ENCODE data around the gene BMERB1.
A peak's percentile ranks its signal among the peaks of the same experiment; 100 is the strongest.
"Not testable (repeated sequence)": the region's sequence is repeated elsewhere in the genome, so short reads cannot be mapped to it uniquely, and the experiment has no call there.

The BMERB1 gene

DNA sequence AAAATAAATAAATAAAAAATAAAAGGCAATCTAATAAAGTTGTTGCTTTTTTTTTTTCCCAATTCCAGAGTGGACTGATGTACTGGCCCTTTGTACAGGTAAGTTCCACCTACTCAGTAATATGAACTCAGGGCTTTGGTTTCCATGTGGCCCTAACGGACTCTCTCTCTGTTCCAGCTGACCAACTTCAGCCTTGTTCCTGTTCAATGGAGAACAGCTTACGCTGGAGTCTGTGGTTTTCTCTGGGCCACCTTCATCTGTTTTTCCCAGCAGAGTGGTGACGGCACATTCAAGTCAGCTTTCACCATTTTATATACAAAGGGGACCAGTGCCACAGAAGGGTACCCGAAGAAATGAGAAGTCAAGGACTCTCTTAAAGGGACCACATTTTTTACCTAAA is 26.6 kb upstream of the BMERB1 start:
- H3K9me3 Mint-ChIP-seq (ENCODE audit: low read depth); H3K4me1 Mint-ChIP-seq (ENCODE audit: low read depth); H3K4me3 Mint-ChIP-seq; H3K27me3 Mint-ChIP-seq; H3K27ac Mint-ChIP-seq; H3K36me3 Mint-ChIP-seq: not testable (repeated sequence)

DNA sequence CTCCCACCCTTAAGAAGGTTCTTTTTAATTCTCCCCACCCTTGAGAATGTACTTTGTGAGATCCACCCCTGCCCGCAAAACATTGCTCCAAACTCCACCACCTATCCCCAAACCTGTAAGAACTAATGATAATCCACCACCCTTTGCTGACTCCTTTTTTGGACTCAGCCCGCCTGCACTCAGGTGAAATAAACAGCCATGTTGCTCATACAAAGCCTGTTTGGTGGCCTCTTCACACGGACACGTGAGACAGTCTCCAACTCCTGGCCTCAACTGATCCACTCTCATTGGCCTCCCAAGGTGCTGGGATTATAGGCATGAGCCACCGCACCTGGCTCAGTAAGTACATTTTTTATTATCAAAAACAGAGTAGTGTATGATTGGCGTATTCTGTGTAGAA is 24.9 kb upstream of the BMERB1 start:
- not testable (repeated sequence) for H3K4me1 Mint-ChIP-seq (ENCODE audit: low read depth); H3K36me3 Mint-ChIP-seq; H3K9me3 Mint-ChIP-seq (ENCODE audit: low read depth); H3K27me3 Mint-ChIP-seq; H3K27ac Mint-ChIP-seq; H3K4me3 Mint-ChIP-seq

DNA sequence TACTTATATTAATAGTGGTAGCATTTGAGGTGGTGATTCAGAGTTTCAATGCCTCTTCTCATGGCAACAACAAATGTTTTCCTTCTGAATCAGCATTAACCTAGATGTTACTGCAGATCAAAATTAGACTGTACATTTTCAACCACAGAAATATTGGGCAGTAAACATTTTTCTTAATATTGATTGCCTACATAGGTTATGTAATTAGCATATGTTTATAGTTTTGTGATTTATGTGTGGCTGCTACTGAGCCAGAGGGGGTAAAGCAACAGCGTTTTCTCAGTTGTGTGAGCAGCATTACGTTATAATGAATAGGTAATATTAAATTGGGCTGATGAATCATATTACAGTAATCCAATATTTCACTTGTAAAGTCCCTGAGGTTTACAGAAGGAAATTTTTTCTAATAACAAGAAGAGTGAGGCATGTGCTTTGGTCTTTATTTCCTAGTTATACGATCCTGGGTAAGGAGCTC is 18.8 kb upstream of the BMERB1 start:
- Mint-ChIP-seq H3K27ac (no peak overlapping the region), H3K36me3 (no peaks in the 10 kb centered on the region), H3K4me3 (no peak overlapping the region), H3K4me1 (ENCODE audit: low read depth) (no peaks in the 10 kb centered on the region), H3K27me3 (no peaks in the 10 kb centered on the region), H3K9me3 (ENCODE audit: low read depth) (no peaks in the 10 kb centered on the region)

DNA sequence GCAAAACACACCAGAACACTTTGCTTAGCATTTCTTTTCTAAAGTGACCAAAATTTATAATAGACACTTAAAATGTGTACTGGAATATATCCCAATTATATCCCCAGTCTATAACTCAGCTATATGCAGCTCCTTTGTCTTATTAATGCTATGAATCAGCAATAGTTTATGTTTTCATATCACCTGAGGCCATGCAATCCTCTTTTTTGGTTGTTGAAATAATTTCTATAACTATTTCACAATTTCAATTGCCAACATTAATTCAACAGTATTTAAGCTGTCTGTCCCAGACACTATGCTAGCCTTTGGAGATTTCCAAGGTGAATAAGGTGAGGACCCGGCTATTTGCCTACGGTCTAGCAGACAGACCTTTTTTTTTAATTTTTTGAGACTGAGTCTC is 17.2 kb upstream of the BMERB1 start:
- no peaks in the 10 kb centered on the region for H3K9me3 Mint-ChIP-seq (ENCODE audit: low read depth)
- H3K27ac Mint-ChIP-seq, result no peak overlapping the region
- H3K27me3 Mint-ChIP-seq, result no peaks in the 10 kb centered on the region
- H3K4me1 Mint-ChIP-seq (ENCODE audit: low read depth), result no peaks in the 10 kb centered on the region
- no peak overlapping the region for H3K4me3 Mint-ChIP-seq
- no peaks in the 10 kb centered on the region for H3K36me3 Mint-ChIP-seq

DNA sequence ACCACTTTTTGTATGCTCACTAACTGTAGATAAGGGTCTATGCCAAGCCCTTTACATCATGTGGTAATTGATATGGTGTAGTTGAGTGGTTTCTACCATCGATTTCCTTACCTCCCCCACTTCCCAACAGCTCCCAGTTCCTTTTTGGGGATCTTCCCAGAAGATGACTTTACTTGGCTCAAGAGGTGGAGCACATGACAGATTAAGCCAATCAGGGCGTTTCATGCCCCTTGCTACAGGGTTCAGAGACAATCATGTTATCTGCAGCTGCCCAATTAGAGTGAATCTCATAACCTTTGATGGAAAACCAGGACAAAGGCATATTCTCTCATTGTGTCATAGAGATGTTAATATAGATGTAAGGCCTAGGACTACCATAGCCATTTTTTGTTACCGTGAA is 16.2 kb upstream of the BMERB1 start:
- Mint-ChIP-seq H3K36me3 (no peaks in the 10 kb centered on the region), H3K27ac (no peak overlapping the region), H3K27me3 (no peaks in the 10 kb centered on the region), H3K9me3 (ENCODE audit: low read depth) (no peaks in the 10 kb centered on the region), H3K4me1 (ENCODE audit: low read depth) (no peaks in the 10 kb centered on the region), H3K4me3 (no peak overlapping the region)

DNA sequence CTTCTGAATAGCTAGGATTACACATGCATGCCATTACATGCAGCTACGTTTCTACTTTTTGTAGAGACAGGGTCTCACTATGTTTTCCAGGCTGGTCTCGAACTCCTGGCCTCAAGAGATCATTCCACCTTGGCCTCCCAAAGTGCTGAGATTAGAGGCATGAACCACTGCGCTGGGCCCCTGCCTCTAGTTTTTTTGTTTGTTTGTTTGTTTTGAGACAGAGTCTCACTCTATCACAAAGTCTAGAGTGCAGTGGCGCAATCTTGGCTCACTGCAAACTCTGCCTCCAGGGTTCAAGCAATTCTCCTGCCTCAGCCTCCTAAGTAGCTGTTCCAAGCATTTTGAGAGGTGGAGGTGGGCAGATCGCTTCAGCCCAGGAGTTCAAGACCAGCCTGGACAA is 12.7 kb upstream of the BMERB1 start:
- H3K9me3 Mint-ChIP-seq (ENCODE audit: low read depth); H3K4me3 Mint-ChIP-seq; H3K27me3 Mint-ChIP-seq; H3K4me1 Mint-ChIP-seq (ENCODE audit: low read depth); H3K36me3 Mint-ChIP-seq; H3K27ac Mint-ChIP-seq: not testable (repeated sequence)

DNA sequence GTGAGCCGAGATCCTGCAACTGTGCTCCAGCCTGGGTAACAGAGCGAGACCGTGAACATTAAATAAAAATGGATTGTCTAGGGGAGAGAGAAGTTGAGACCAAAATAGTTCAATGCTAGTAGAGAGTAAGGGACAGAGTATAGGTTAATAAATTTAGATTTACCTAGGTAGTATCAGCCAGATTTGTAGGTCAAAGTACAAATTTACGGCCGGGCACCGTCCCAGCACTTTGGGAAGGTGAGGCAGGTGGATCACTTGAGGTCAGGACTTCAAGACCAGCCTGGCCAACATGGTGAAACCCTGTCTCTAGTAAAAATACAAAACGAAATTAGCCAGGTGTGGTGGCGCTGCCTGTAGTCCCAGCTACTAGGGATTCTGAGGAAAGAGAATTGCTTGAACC is 12.2 kb upstream of the BMERB1 start:
- H3K27ac Mint-ChIP-seq, result no peak overlapping the region
- no peak overlapping the region for H3K4me3 Mint-ChIP-seq
- H3K27me3 Mint-ChIP-seq, result no peaks in the 10 kb centered on the region
- H3K36me3 Mint-ChIP-seq, result no peaks in the 10 kb centered on the region
- no peaks in the 10 kb centered on the region for H3K4me1 Mint-ChIP-seq (ENCODE audit: low read depth)
- H3K9me3 Mint-ChIP-seq (ENCODE audit: low read depth), result no peaks in the 10 kb centered on the region

DNA sequence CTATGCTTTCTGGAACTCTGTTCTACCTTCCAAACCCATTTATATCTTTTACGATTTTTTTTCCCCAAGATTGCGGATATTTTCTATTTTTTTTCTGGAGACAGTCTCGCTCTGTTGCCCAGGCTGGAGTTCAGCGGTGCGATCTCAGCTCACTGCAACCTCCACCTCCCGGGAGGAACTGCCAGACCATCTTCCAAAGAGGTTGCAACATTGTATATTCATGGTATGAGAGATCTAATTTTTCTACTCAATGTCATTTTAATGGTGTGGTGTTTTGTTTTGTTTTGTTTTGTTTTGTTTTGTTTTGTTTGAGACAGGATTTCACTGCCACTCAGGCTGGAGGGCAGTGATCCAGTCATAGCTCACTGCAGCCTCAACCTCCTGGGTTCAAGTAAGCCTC is 8.5 kb upstream of the BMERB1 start:
- Mint-ChIP-seq H3K4me3 (no peak overlapping the region), H3K27me3 (no peaks in the 10 kb centered on the region), H3K9me3 (ENCODE audit: low read depth) (no peaks in the 10 kb centered on the region), H3K36me3 (no peaks in the 10 kb centered on the region), H3K4me1 (ENCODE audit: low read depth) (peaks cover 2% of the 10 kb centered on the region), H3K27ac (no peak overlapping the region)

DNA sequence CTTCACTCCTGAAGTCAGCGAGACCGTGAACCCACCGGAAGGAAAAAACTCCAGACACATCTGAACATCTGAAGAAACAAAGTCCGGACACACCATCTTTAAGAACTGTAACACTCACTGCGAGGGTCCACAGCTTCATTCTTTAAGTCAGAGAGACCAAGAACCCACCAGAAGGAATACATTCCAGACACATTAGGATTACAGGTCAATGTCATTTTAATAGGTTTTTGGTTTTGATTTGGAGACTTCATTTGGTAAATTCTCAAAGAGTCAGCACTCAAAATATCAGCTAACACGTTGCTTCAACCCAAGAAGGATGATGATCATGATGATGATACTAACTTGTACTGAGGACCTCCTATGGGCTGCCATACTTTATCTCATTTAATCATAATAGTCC is 7.6 kb upstream of the BMERB1 start:
- H3K36me3 Mint-ChIP-seq, result no peaks in the 10 kb centered on the region
- no peaks in the 10 kb centered on the region for H3K9me3 Mint-ChIP-seq (ENCODE audit: low read depth)
- H3K27ac Mint-ChIP-seq, result no peak overlapping the region
- peaks cover 2% of the 10 kb centered on the region for H3K4me1 Mint-ChIP-seq (ENCODE audit: low read depth)
- no peak overlapping the region for H3K4me3 Mint-ChIP-seq
- H3K27me3 Mint-ChIP-seq, result no peaks in the 10 kb centered on the region

DNA sequence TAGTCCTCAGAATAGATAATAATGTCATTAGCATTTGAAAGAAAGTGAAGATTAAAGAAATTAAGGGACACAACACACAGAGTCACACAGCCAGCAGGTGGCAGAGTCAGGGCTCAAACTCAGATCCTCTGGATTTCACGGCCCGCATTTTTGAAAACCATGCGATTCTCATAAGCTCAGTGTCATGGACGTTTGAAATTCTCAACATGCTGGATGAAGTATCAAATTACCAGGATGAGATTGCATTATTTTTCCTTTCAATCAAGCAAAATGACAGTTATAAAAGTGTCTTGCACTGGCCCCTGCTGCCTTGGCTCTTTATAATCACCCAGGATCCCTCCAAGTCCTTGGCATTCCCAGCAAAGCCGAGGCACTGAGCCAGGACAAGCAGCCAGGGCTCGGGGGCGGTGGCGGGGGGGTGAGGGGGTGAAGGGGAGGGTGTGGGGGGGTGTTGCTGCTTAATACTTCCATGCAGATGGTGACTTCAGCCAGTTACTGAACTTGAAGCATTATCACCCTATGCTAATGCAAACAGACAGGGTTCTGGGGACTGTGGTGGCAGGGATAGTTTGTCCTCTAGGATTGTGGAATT is 6.6 kb upstream of the BMERB1 start:
- Mint-ChIP-seq H3K27me3 (no peaks in the 10 kb centered on the region), H3K9me3 (ENCODE audit: low read depth) (no peaks in the 10 kb centered on the region), H3K36me3 (no peaks in the 10 kb centered on the region), H3K4me3 (no peak overlapping the region), H3K4me1 (ENCODE audit: low read depth) (peaks cover 2% of the 10 kb centered on the region), H3K27ac (peak overlapping the region; percentile 29)

DNA sequence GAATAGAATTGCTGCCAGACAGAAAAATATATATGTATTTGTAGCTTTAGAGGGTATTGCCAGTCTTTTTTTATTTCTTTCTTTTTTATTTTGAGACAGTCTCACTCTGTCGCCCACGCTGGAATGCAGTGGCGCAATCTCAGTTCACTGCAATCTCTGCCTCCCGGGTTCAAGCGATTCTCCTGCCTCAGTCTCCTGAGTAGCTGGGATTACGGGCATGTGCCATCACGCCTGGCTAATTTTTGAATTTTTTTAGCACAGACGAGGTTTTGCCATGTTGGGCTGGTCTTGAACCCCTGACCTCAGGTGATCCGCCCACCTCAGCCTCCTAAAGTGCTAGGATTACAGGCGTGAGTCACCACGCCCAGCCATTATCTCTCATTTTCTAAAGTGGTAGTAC is 3.5 kb upstream of the BMERB1 start:
- not testable (repeated sequence) for H3K27ac Mint-ChIP-seq; H3K9me3 Mint-ChIP-seq (ENCODE audit: low read depth); H3K4me3 Mint-ChIP-seq; H3K27me3 Mint-ChIP-seq; H3K36me3 Mint-ChIP-seq
- H3K4me1 Mint-ChIP-seq (ENCODE audit: low read depth), result peaks cover 15% of the 10 kb centered on the region

DNA sequence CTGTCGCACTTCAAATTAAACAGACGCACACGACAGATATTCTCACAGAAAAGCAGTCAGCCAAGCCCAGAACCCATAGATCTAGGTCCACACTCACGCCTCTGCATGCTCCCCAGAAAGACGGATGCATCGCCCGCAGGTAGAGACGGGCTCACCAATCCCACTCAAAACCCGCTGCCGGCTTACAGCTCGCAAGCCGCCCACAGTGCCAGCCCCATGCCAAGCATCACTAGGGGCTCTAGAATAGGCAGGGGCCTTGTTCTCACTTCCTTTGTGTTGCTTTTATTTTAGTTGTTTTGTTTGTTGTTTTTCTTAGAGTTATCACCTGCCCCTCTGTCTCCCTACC is 336 bp upstream of the BMERB1 start:
- Mint-ChIP-seq H3K4me1 (ENCODE audit: low read depth) (peaks cover 16% of the 10 kb centered on the region), H3K4me3 (peak overlapping the region; percentile 88), H3K36me3 (no peaks in the 10 kb centered on the region), H3K9me3 (ENCODE audit: low read depth) (no peaks in the 10 kb centered on the region), H3K27me3 (peaks cover 6% of the 10 kb centered on the region), H3K27ac (no peak overlapping the region)

DNA sequence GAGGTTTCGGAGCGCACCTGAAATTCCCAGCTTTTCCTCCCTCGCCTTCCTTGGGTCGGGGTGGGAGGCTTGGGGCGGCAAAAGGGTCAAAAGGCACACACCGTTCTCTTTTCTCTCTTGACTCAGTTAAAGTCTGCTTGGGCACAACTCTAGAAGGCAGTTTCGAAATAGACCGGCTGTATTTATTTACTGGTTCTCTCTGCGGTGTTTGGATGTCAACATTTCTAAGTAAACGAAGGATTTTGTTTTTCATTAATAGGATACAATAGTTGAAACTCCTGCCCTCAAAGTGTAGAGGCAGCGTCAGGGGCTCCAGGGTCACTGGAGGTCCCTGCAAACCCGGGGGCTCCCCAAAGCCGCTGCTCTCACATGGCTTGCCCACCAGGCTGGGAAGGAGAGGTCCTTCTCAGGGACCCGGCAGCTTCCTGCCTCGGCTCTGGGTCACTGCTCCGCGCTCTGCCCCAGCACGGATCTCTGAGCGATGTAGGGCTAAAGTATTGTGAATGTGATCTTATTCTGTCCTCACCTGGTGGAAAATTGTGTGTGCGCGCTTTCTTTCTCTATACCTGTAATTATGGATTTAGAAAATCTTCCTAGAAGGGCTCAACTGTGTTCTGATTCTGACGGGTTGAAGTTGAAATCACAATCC is 952 bp downstream of the BMERB1 start:
- Mint-ChIP-seq H3K9me3 (ENCODE audit: low read depth) (no peaks in the 10 kb centered on the region), H3K27me3 (peaks cover 6% of the 10 kb centered on the region), H3K36me3 (no peaks in the 10 kb centered on the region), H3K4me1 (ENCODE audit: low read depth) (peaks cover 25% of the 10 kb centered on the region), H3K4me3 (peak overlapping the region; percentile 88), H3K27ac (no peak overlapping the region)

DNA sequence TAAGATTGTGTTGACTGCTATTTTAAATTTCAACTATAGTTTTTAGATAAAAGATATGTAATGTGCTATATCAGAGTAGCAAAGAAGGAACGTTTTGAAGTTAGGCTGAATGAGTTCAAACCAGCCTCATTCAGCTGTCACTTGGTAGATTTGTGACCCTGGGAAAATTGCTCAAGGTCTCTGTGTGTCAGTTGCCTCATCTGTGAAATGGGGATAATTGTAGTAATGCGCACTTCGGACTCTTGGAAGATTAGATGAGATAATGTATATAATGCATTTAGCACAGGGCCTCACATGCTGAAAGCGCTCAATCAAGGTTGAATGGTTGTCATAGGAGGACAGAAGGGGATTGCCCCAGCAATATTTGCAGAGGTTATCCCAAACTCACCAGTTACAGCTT is 4.7 kb downstream of the BMERB1 start:
- H3K4me1 Mint-ChIP-seq (ENCODE audit: low read depth), result peaks cover 23% of the 10 kb centered on the region
- no peak overlapping the region for H3K27ac Mint-ChIP-seq
- H3K9me3 Mint-ChIP-seq (ENCODE audit: low read depth), result no peaks in the 10 kb centered on the region
- peaks cover 2% of the 10 kb centered on the region for H3K27me3 Mint-ChIP-seq
- H3K4me3 Mint-ChIP-seq, result no peak overlapping the region
- no peaks in the 10 kb centered on the region for H3K36me3 Mint-ChIP-seq

DNA sequence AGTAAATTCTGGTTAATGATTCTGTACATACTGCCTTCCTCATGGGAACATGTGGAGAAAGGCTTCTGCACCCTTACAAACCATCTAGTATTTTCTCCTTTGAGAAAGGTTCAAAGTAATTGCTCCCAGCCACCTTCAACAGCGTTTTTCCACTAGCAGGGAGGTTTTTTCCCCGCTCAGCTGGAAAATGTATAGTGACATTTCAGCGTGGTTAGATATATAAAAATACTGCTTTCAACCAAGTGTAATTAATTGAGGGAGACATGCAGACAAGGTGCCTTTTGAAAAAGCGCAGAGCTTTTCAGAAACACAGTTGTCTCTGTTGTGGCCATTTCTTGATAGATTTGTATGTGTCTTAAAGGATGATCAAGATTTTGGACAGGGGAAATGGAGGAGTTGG is 5.1 kb downstream of the BMERB1 start:
- H3K27ac Mint-ChIP-seq, result no peak overlapping the region
- H3K4me3 Mint-ChIP-seq, result no peak overlapping the region
- H3K27me3 Mint-ChIP-seq, result peaks cover 2% of the 10 kb centered on the region
- no peaks in the 10 kb centered on the region for H3K9me3 Mint-ChIP-seq (ENCODE audit: low read depth)
- peaks cover 21% of the 10 kb centered on the region for H3K4me1 Mint-ChIP-seq (ENCODE audit: low read depth)
- H3K36me3 Mint-ChIP-seq, result peaks cover 4% of the 10 kb centered on the region

DNA sequence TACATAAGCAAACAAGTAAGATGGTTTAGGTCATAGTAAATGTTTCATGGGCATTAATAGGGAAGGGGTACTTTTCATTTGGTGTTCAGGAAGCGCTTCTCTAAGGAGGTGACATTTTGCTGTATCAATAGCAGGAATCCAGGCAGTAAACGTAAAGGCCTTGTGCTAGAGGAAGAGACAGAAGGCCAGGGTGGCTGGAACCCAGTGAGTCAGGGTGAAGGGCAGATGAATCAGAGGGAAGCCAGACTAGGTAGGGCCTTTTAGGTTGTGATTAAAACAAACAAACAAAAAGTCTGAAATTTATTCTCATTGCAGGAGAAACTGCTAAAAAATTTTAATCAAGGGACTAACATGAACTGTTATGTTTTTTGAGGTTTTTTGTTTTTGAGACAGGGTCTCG is 6.5 kb downstream of the BMERB1 start:
- Mint-ChIP-seq H3K27ac (peak overlapping the region; percentile 7), H3K4me1 (ENCODE audit: low read depth) (peaks cover 13% of the 10 kb centered on the region), H3K27me3 (no peaks in the 10 kb centered on the region), H3K36me3 (peaks cover 4% of the 10 kb centered on the region), H3K4me3 (no peak overlapping the region), H3K9me3 (ENCODE audit: low read depth) (peaks cover 7% of the 10 kb centered on the region)

Data from activated naive CD8-positive, alpha-beta T cell (primary cell).